Neutrophil (primary cell): ENCODE measurements around the gene LRRK1.

ENCODE experiments used
- H3K27ac ChIP-seq: fragments of 200-600 bp; sonication (generic); 2 replicates; pipeline ENCODE4 v1.5.1; 2016; ENCODE audit warnings: mild to moderate bottlenecking, moderate library complexity
- H3K27me3 ChIP-seq: fragments of 200-600 bp; sonication (generic); 2 replicates; pipeline ENCODE4 v1.6.0; 2016; ENCODE audit warnings: mild to moderate bottlenecking
- H3K36me3 ChIP-seq: fragments of 200-600 bp; sonication (generic); 2 replicates; pipeline ENCODE4 v1.5.1; 2017
- H3K4me1 ChIP-seq, 2 experiments: fragments of 200-600 bp in 1 of 2; sonication (generic) in 1 of 2; 1 replicate in 1 of 2; 2 replicates in 1 of 2; pipeline versions ENCODE4 v1.5.1 to v1.6.1; 2013 to 2016; ENCODE audit warnings: low read depth in 1 of 2, low read length in 1 of 2, mild to moderate bottlenecking in 1 of 2, moderate library complexity in 1 of 2; ENCODE audit not compliant: control insufficient read depth in 1 of 2, insufficient read depth in 1 of 2
- H3K4me3 ChIP-seq, 2 experiments: fragments of 200-600 bp in 1 of 2; sonication (generic) in 1 of 2; 1 replicate in 1 of 2; 2 replicates in 1 of 2; pipeline ENCODE4 v1.5.1; 2013 to 2016; ENCODE audit warnings: low read depth in 1 of 2, low read length in 1 of 2, mild to moderate bottlenecking in 1 of 2, moderate library complexity in 1 of 2
- H3K9me3 ChIP-seq: fragments of 200-600 bp; sonication (generic); 2 replicates; pipeline ENCODE4 v1.5.1; 2016
- TF ChIP-seq, protein P1 (sequence below): fragments of 200-600 bp; sonication (generic); IDR thresholded peaks from 2 replicates; pipeline ENCODE4 v1.5.1; 2016; ENCODE audit warnings: antibody characterized with exemption

LRRK1 gene

GRCh38 chr15:101045236-101045646 is 126.1 kb downstream of the LRRK1 start:
- Histone ChIP-seq H3K36me3 (peaks cover 85% of the 10 kb centered on the region), H3K27me3 (no peaks in the 10 kb centered on the region), H3K4me3 (no peak overlapping the region), H3K4me1 (no peaks in the 10 kb centered on the region), H3K27ac (no peak overlapping the region), H3K9me3 (no peaks in the 10 kb centered on the region)
- TF ChIP-seq, protein P1, sequence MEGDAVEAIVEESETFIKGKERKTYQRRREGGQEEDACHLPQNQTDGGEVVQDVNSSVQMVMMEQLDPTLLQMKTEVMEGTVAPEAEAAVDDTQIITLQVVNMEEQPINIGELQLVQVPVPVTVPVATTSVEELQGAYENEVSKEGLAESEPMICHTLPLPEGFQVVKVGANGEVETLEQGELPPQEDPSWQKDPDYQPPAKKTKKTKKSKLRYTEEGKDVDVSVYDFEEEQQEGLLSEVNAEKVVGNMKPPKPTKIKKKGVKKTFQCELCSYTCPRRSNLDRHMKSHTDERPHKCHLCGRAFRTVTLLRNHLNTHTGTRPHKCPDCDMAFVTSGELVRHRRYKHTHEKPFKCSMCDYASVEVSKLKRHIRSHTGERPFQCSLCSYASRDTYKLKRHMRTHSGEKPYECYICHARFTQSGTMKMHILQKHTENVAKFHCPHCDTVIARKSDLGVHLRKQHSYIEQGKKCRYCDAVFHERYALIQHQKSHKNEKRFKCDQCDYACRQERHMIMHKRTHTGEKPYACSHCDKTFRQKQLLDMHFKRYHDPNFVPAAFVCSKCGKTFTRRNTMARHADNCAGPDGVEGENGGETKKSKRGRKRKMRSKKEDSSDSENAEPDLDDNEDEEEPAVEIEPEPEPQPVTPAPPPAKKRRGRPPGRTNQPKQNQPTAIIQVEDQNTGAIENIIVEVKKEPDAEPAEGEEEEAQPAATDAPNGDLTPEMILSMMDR, result no peak

- Histone ChIP-seq H3K36me3 (peaks cover 90% of the 10 kb centered on the region), H3K4me1 (no peaks in the 10 kb centered on the region)
- TF ChIP-seq, protein P1, result no peak
Measured at GRCh38 chr15:101045835-101046691, 126.9 kb downstream of the LRRK1 start.

GRCh38 chr15:101046826-101047225 is 127.7 kb downstream of the LRRK1 start:
- no peaks in the 10 kb centered on the region for H3K9me3 ChIP-seq
- H3K36me3 ChIP-seq, result peaks cover 97% of the 10 kb centered on the region
- TF ChIP-seq, protein P1, result no peak
- H3K4me1 ChIP-seq, result no peaks in the 10 kb centered on the region
- H3K27me3 ChIP-seq, result no peaks in the 10 kb centered on the region
- no peak overlapping the region for H3K4me3 ChIP-seq
- H3K27ac ChIP-seq, result no peak overlapping the region

More at GRCh38 chr15:101045835-101046691, 126.9 kb downstream of the LRRK1 start:
- Histone ChIP-seq H3K27me3 (no peaks in the 10 kb centered on the region), H3K27ac (no peak overlapping the region), H3K9me3 (no peaks in the 10 kb centered on the region), H3K4me3 (no peak overlapping the region)

GRCh38 chr15:101047301-101047781 is 128.2 kb downstream of the LRRK1 start:
- Histone ChIP-seq H3K9me3 (no peaks in the 10 kb centered on the region), H3K4me1 (no peaks in the 10 kb centered on the region), H3K27me3 (no peaks in the 10 kb centered on the region), H3K27ac (no peak overlapping the region), H3K36me3 (peaks cover 100% of the 10 kb centered on the region), H3K4me3 (no peak overlapping the region)
- TF ChIP-seq, protein P1, result no peak

DNA sequence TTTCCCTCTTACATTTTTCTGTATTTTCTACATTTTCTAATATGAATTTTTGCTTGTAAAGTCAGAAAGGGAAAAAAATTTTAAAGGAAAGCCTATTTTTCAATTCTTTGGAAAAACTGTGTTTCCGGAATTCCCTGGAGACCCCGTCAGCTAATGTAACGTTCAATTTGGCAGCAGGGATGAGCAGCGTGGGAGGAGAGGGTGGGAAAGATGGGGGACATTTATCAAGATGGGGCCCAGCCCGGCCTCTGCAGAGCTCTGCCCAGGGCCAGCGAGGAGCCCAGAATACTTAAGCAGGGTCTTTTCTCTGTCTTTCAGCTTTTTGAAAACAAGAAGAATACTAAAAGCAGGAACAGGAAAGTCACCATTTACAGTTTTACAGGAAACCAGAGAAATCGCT is 129.0 kb downstream of the LRRK1 start:
- H3K27ac ChIP-seq, result no peak overlapping the region
- no peaks in the 10 kb centered on the region for H3K9me3 ChIP-seq
- H3K36me3 ChIP-seq, result peaks cover 100% of the 10 kb centered on the region
- H3K4me1 ChIP-seq, result no peaks in the 10 kb centered on the region
- no peak overlapping the region for H3K4me3 ChIP-seq
- TF ChIP-seq, protein P1, result no peak
- H3K27me3 ChIP-seq, result no peaks in the 10 kb centered on the region
